Testis (tissue), 2 donors: ENCODE data around the gene MAGI2.

ENCODE experiments used
- CTCF ChIP-seq, 3 experiments: fragments of 450-650 bp in 2 of 3; fragments of 200-600 bp in 1 of 3; sonication (generic) in 1 of 3; IDR thresholded peaks; one replicate each; pipeline ENCODE4 v1.5.1; 2016 to 2019; ENCODE audit warnings: antibody characterized with exemption in 3 of 3, mild to moderate bottlenecking in 2 of 3, moderate library complexity in 1 of 3
- POLR2A ChIP-seq: fragments of 450-650 bp; IDR thresholded peaks from one replicate; pipeline ENCODE4 v1.6.1; 2017; ENCODE audit warnings: antibody characterized with exemption, mild to moderate bottlenecking, moderate library complexity

DNA sequence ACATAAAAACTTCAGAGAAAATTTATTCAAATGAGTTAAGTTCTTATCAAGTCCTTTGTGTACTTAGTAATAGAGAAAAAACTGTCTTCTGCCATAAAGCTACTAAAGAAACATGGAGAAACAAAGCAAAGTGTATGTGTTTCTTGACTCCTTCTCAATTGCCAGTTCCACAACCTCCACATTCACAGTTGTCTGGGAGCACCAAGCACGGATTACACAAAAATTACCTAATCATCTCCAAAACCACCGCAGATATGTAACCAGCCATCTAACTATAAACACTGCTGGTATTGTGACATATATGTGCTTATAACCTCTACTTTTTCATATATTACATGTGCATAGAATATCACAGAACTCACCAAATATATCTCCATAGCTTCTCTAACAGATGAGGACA, 23.1 kb downstream of the MAGI2 start:
- no peak for TF ChIP-seq POLR2A
- no peak for TF ChIP-seq CTCF (IDR thresholded peaks at IDR 0.05)
